NCI-H1436 (cell line): ENCODE results near the gene TSPAN15.
"Not testable (repeated sequence)": the region's sequence is repeated elsewhere in the genome, so short reads cannot be mapped to it uniquely, and the experiment has no call there.

Source experiments
- DNase-seq: peaks from one replicate; lab custom pipeline; 2025; lab: John Stamatoyannopoulos, UW

TSPAN15 gene

GRCh38 chr10:69503001-69503895 is 52.0 kb downstream of the TSPAN15 start:
- no peak for DNase-seq

- no peak for DNase-seq
These were observed 52.6 kb downstream of the TSPAN15 start for GRCh38 chr10:69503896-69504265.

GRCh38 chr10:69504576-69505250 is 53.4 kb downstream of the TSPAN15 start:
- no peak for DNase-seq

GRCh38 chr10:69505636-69506318 is 54.5 kb downstream of the TSPAN15 start:
- DNase-seq: no peak

GRCh38 chr10:69506487-69506833 is 55.2 kb downstream of the TSPAN15 start:
- DNase-seq: no peak

GRCh38 chr10:69506834-69507713 is 55.8 kb downstream of the TSPAN15 start:
- DNase-seq: no peak

GRCh38 chr10:69508738-69509340 is 57.6 kb downstream of the TSPAN15 start:
- no peak for DNase-seq

- no peak for DNase-seq
These were observed 61.6 kb downstream of the TSPAN15 start for GRCh38 chr10:69512901-69513300.

- DNase-seq: no peak
These were observed 62.4 kb downstream of the TSPAN15 start for GRCh38 chr10:69513617-69514016.

- peak; percentile 60 for DNase-seq
These were observed 64.5 kb downstream of the TSPAN15 start for GRCh38 chr10:69515699-69516259.

- DNase-seq: peak; percentile 44
These were observed 65.1 kb downstream of the TSPAN15 start for GRCh38 chr10:69516316-69516715.

- DNase-seq: no peak
These were observed 65.5 kb downstream of the TSPAN15 start for GRCh38 chr10:69516796-69517195.

- DNase-seq: no peak
These were observed 66.1 kb downstream of the TSPAN15 start for GRCh38 chr10:69517271-69517848.

- DNase-seq: no peak
These were observed 76.7 kb downstream of the TSPAN15 start for GRCh38 chr10:69527961-69528360.

GRCh38 chr10:69533658-69534057 is 82.4 kb downstream of the TSPAN15 start:
- DNase-seq: no peak

GRCh38 chr10:69536521-69536920 is 85.3 kb downstream of the TSPAN15 start:
- DNase-seq: not testable (repeated sequence)

GRCh38 chr10:69537449-69537848 is 86.2 kb downstream of the TSPAN15 start:
- DNase-seq: no peak

- DNase-seq: no peak
These were observed 87.2 kb downstream of the TSPAN15 start for GRCh38 chr10:69538461-69538860.

GRCh38 chr10:69541463-69541862 is 90.2 kb downstream of the TSPAN15 start:
- DNase-seq: no peak

- no peak for DNase-seq
These were observed 98.7 kb downstream of the TSPAN15 start for GRCh38 chr10:69549959-69550358.

- DNase-seq: no peak
These were observed 101.0 kb downstream of the TSPAN15 start for GRCh38 chr10:69552268-69552667.
